OCI-LY3 (cell line): ENCODE data around the gene F8.

ENCODE experiments used
- CTCF ChIP-seq: fragments of 200-600, 300-600 bp; sonication (generic); IDR thresholded peaks from 2 replicates; pipeline ENCODE4 v1.5.1; 2014; ENCODE audit warnings: antibody characterized with exemption, low read length, low read depth
- EZH2phosphoT487 ChIP-seq: fragments of 200-600 bp; shearing (Covaris generic); IDR thresholded peaks from 2 replicates; pipeline ENCODE4 v1.6.1; 2018; ENCODE audit warnings: antibody characterized with exemption, mixed run types, low read depth

GRCh38 chrX:154828016-154828408, 194.5 kb downstream of the F8 start:
- TF ChIP-seq CTCF: no peak
- no peak for TF ChIP-seq EZH2phosphoT487
